GM18873 (cell line): ENCODE data around the gene FBXO24.

Experiments used
- ATAC-seq: cut with Tn5 transposase; IDR thresholded peaks from one replicate; pipeline ENCODE4 v1.9.1; 2021; ENCODE audit warnings: mild to moderate bottlenecking, moderate library complexity, moderate number of reproducible peaks; ENCODE audit not compliant: unreplicated experiment, low FRiP score

Gene FBXO24

DNA sequence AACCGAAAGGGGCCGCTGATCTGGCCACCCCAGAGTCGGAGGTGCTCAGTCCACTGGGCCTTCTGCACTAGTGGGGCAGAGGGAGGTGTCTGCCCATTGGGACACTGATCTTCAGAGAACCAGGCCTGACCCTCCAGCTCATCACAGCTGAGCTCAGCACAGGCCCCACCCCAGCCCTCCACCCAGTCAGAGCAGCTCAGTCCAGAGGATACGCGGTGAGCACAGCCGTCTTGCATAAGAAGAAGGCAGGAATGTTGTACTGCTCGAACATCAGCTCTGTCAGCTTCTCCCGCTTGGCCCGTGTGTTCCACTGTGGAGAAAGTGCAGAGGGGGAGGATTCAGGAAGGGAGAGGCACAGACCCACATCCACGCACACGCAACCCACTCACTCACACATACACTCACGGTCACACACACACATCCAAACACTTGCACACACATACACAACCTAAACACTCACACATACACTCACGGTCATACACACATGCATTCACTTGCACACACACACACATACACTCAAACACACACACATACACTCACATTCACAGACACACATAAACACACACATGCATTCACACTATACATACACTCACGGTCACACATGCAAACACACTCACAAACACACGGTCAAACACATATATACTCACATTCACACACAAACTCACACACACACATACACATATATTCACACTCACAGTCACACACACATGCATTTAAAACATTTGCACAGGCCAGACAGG lies 63.9 kb downstream of the FBXO24 start:
- ATAC-seq: no peak
